DND-41 (cell line): ENCODE data around the gene CAGE1.

ENCODE experiments used
- CTCF ChIP-seq: IDR thresholded peaks from 2 replicates; pipeline ENCODE4 v1.5.1; 2012; ENCODE audit warnings: borderline replicate concordance, low read length, moderate library complexity, mild to moderate bottlenecking; ENCODE audit not compliant: poor library complexity, severe bottlenecking; ENCODE audit errors: extremely low read depth
- EZH2 ChIP-seq: IDR thresholded peaks from 3 replicates; pipeline ENCODE4 v1.6.1; 2012; ENCODE audit warnings: borderline replicate concordance, low read depth, mild to moderate bottlenecking, moderate library complexity, low read length, inconsistent platforms; ENCODE audit not compliant: severe bottlenecking

- TF ChIP-seq CTCF (no peak), EZH2 (no peak)
Observed at GRCh38 chr6:7431313-7431673, 41.8 kb upstream of the CAGE1 start.
